Frontal cortex (tissue), 4 donors: ENCODE measurements around the gene MTHFD2L. TPM values are rescaled to one million over a fixed set of nuclear protein-coding genes. Genes with fewer than 3 reads are reported as not detected.
"Not testable (repeated sequence)": the region's sequence is repeated elsewhere in the genome, so short reads cannot be mapped to it uniquely, and the experiment has no call there.

Source experiments
- DNase-seq, 2 donors: peaks; one replicate each; pipeline ENCODE4 v3.0.0; 2012; ENCODE audit warnings: low spot score in 2 of 2
- FAIRE-seq: peaks from 2 replicates; lab custom pipeline; 2012; peaks lifted over from hg19 to GRCh38; lab: Jason Lieb, UNC
- total RNA-seq: library from RNA; depleted of rRNA; stranded (reverse); fragments of >200 nt; gene quantifications from one replicate; pipeline ENCODE4 v1.2.3, GENCODE V29; 2014
- donor health status: control.
- donor health status: control.
- donor health status: control.

Gene MTHFD2L
- total RNA-seq, 1 donor from 2014 or later, result 44.0 TPM

- DNase-seq (no peak), FAIRE-seq (no peak)
These were observed 17.5 kb downstream of the MTHFD2L start for GRCh38 chr4:74175379-74175778.

DNA sequence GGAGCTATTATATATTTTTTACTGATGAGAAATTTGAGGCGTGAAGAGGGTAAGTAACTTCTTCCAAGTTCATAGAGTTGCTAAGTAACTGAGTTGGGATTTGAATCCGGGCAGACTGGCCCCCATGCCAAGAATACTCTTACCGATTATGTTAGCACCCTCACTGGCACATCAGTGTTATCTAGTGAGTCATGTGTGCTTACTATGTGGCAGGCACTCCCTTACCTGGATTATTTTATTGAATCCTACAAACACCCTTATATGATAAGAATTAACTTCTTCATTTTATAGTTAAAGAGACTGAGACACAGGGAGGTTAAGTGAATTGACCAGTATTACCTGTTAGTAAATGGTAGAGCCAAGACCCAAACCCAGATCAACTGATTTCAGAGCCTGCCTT, 20.9 kb downstream of the MTHFD2L start:
- FAIRE-seq (no peak), DNase-seq (no peak)

- FAIRE-seq (no peak), DNase-seq (no peak)
These were observed 23.3 kb downstream of the MTHFD2L start for GRCh38 chr4:74181219-74181618.

DNA sequence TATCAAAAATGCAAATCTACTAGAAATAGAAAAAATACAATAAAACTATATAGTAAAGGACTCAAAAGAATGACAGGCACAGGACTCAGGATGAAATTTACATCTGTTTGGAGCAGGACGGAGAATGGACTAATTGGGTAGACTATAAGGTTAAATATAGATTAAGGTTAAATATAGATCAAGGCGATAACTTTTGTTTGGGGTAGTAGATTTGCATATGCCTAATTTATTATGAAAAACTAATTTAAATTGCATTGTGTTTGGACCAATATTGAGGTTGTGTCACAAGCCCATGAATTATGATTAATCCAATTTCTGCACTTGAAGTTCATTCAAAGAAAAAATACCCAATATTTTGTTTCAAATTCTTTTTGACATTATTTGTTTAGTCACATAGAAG, 31.0 kb downstream of the MTHFD2L start:
- DNase-seq, result no peak
- FAIRE-seq, result no peak

DNA sequence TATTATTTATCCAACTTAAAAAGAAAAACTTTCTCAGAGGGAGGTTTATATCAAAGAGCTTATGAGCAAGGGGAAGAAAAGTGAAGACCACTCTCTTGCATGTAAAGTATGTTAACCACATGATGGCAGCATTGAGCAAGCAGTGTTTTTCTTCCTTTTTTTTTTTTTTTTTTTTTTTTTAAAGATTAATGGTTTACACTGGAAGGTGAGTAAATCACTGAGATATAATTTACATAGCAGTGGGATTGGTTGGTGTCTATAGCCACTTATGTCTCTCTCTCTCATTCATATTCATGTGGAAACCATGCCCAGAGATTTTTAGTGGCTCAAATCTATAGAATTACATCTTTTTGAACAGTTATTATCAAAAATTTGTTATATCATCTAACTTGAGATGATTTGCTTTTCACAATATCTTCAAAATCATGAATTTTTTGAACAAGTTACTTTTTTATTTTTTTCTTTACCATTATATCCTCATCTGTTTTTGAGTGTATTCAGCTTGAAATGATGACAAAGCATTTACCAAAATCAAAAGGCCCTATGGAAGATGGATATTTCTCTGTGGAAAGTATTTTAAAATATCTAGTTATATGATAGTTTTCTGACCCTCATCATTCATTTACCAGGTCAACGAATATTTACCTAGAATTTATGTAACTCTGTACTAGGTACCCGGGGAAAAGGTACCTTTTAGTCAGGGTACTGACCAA, 31.6 kb downstream of the MTHFD2L start:
- FAIRE-seq (peak; percentile 30), DNase-seq (peak in 1 of 2 donors; percentile 6)

GRCh38 chr4:74190332-74190731, 32.4 kb downstream of the MTHFD2L start:
- no peak for DNase-seq
- no peak for FAIRE-seq

GRCh38 chr4:74190919-74191397, 33.0 kb downstream of the MTHFD2L start:
- FAIRE-seq, result no peak
- DNase-seq, result no peak

DNA sequence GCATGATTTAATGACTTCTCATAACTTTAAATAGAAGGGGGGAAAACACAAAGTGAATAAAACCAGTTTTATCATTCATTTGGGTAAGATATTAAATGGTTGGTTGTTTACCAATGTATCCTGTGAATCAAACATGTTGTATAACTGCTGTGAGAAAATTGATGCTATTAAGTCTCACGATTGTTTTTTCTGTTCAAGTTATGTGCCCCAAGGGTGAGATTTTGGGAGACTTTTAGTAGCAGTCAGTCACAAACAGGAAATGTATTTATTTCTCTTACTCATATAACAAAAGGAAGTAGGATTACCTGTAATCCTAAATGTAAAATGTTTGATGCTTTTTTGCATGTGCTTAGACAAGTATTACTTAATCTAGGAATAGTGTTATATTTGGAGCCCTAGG, 39.2 kb downstream of the MTHFD2L start:
- FAIRE-seq (no peak), DNase-seq (no peak)

DNA sequence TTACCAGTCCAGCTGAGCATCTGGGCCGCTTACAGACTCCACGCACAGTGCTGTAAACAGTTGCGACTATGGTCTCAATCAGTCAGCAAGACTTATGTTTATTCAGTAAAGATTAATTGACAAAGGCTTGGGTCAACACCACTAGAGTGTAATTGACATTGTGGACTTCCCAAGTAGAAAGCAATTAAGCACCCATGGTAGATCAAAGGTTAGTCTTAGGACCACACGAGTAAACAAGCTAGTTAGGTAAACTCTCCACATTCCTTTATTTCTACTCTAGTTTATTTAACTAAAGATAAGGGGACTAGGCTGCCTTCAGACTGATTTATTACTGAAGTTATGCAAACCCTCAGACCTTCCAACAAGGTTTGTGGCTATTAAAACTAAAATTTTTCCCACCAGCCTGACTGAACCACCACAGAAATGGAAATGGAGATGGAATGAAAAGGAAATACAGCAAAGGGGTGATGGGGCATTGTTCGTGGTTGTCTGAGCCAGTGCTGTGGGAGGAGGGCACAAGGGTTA, 44.2 kb downstream of the MTHFD2L start:
- FAIRE-seq, result no peak
- no peak for DNase-seq

DNA sequence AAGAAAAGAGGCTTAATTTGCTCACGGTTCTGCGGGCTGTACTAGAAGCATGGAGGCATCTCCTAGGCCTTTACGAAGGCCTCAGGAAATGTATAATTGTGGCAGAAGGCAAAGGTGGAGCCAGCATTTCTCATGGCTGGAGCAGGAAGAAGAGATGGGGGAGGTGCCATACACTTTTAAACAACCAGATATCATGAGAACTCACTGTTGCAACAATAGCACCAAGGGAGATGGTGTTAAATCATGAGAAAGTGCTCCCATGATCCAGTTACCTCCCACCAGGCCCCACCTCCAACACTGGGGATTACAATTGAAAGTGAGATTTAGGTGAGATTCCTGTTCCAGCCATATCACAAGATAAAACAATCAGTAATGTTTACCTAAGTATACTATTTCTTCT, 45.5 kb downstream of the MTHFD2L start:
- DNase-seq (no peak), FAIRE-seq (no peak)

GRCh38 chr4:74205046-74205445, 47.1 kb downstream of the MTHFD2L start:
- no peak for DNase-seq
- no peak for FAIRE-seq

- no peak for DNase-seq
- no peak for FAIRE-seq
These were observed 47.6 kb downstream of the MTHFD2L start for GRCh38 chr4:74205559-74205958.

DNA sequence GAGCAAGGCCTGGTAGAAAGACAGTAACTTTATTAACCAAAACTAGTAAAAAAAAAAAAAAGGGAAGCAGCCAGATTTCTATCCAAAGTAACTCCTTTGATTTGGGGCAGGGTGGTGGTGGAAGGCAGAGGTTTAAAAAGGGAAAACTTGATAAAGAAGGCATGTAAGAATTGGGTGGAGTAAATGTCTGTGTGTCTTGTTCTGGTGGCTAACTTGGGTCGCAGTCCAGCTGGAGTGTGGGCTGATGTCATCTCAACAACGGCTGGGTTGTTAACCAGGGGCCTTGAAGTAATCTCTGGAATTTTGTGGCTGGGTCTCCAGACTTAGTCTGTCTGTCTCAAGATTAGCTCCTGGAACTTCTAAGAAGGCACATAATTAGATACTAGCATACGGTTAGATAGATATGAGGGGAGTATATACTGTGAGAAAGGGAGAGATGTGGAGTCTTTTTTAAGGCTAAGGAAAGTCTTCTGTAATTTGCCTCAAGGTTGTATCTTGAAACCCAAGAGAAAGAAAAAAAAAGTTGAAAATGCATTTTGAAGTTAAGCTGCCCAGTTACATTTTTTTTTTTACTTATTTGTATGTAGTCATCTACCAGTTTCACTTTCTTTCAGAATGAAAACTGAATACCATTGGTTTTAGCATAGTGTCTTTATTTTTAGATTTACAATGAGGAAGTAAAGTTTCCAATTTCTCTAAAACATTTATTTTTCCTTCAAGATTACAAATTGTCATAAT, 48.3 kb downstream of the MTHFD2L start:
- FAIRE-seq (no peak), DNase-seq (no peak)

GRCh38 chr4:74214457-74215159, 56.7 kb downstream of the MTHFD2L start:
- not testable (repeated sequence) for FAIRE-seq, DNase-seq

DNA sequence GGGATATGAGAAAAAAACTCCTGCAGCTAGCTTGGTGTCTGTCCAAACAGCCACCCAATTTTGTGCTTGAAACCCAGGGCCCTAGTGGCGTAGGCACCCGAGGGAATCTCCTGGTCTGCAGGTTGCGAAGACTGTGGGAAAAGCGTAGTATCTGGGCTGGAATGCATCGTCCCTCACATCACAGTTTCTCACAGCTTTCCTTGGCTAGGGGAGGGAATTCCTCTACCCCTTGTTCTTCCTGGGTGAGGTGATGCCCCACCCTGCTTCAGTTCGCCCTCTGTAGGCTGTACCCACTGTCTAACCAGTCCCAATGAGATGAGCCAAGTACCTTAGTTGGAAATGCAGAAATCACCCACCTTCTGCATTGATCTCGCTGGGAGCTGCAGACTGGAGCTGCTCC, 57.3 kb downstream of the MTHFD2L start:
- FAIRE-seq, DNase-seq: not testable (repeated sequence)

DNA sequence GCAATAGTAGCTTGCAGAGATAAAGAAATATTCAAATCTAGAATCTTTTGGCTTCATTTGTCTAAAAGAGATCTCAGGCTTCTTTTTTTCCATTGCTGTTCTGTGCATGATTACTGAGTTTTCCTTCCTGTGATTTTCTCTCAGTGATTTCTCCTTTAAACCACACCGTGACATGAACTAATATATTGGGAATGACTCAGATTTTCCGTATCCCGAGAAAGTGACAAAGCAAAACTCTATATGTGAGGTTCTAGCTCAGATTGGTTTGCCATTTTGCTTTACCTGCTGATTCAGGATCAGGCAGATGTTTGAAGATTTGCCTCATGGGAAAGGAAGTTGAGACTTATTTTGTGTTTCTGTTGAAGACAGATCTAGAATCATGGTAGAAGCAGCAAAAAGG, 59.4 kb downstream of the MTHFD2L start:
- FAIRE-seq (no peak), DNase-seq (no peak)

DNA sequence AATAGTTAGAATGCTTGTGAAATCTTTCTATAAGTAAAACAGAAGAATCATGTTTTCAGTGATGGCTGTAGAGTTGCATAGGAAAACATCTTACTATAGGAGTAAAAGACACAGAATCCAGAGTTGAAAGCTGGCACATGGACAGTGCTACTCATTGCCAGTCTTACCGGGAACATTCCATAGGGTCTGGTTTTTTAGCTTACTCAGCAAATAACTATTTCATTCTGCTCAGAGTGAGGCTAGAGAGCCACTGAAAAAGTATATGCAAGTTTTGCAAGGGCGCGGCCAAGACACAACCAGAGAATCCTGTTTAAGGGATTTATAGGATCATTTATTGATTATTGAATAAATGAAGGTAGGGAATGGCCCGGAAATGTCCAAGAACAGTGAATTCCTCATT, 60.3 kb downstream of the MTHFD2L start:
- DNase-seq, result no peak
- no peak for FAIRE-seq

- DNase-seq (no peak), FAIRE-seq (no peak)
These were observed 61.3 kb downstream of the MTHFD2L start for GRCh38 chr4:74219240-74219639.

- no peak for FAIRE-seq
- no peak for DNase-seq
These were observed 65.2 kb downstream of the MTHFD2L start for GRCh38 chr4:74223098-74223497.

DNA sequence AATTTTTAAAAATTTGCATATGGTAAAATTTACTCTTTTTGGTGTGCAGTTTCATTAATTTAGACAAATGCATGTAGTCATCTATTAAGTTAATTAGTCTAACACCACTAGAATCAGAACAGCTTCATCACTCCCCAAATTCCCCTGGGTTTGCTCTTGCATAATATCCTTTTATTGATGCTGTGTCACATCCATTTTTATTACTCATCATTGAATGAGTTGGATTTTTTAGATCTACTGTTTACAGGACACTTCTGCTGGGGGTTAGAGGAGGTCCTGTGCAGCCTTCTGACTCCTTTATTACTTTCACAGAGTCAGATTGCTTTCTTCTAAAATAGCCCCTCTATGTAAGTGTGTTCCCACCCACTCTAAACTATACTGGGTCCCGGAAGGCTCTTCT, 65.9 kb downstream of the MTHFD2L start:
- FAIRE-seq, result no peak

More for the DNA sequence above, 65.9 kb downstream of the MTHFD2L start:
- no peak for DNase-seq
